Subcutaneous abdominal adipose tissue (tissue), 5 donors: ENCODE data around the gene ADIG.

Experiments
- H3K27ac ChIP-seq: one replicate; pipeline ENCODE4 v1.7.0; 2013; ENCODE audit warnings: low read depth, mild to moderate bottlenecking, inconsistent platforms, low read length, moderate library complexity
- H3K27me3 ChIP-seq, 5 donors: one replicate each; pipeline ENCODE4 v1.7.0; 2013; ENCODE audit warnings: low read length in 5 of 5, inconsistent platforms in 1 of 5; ENCODE audit not compliant: control insufficient read depth in 5 of 5, insufficient read depth in 4 of 5
- H3K36me3 ChIP-seq, 5 donors: one replicate each; pipeline ENCODE4 v1.7.0; 2013; ENCODE audit warnings: low read length in 5 of 5; ENCODE audit not compliant: control insufficient read depth in 5 of 5, insufficient read depth in 5 of 5
- H3K4me1 ChIP-seq, 5 donors: one replicate each; pipeline ENCODE4 v1.7.0; 2013; ENCODE audit warnings: low read length in 5 of 5, mild to moderate bottlenecking in 3 of 5, moderate library complexity in 1 of 5; ENCODE audit not compliant: control insufficient read depth in 5 of 5, insufficient read depth in 5 of 5
- H3K4me3 ChIP-seq, 5 donors: one replicate each; pipeline ENCODE4 v1.7.0; 2013; ENCODE audit warnings: low read length in 5 of 5, low read depth in 1 of 5
- H3K9ac ChIP-seq, 5 donors: one replicate each; pipeline ENCODE4 v1.7.0; 2013; ENCODE audit warnings: low read length in 5 of 5, mild to moderate bottlenecking in 4 of 5, moderate library complexity in 3 of 5
- H3K9me3 ChIP-seq, 5 donors: one replicate each; pipeline ENCODE4 v1.7.0; 2013; ENCODE audit warnings: low read length in 5 of 5; ENCODE audit not compliant: control insufficient read depth in 5 of 5
- donor health status: healthy.
- donor health status: healthy.
- donor health status: healthy.
- donor health status: healthy.
- donor health status: healthy.

Gene ADIG

DNA sequence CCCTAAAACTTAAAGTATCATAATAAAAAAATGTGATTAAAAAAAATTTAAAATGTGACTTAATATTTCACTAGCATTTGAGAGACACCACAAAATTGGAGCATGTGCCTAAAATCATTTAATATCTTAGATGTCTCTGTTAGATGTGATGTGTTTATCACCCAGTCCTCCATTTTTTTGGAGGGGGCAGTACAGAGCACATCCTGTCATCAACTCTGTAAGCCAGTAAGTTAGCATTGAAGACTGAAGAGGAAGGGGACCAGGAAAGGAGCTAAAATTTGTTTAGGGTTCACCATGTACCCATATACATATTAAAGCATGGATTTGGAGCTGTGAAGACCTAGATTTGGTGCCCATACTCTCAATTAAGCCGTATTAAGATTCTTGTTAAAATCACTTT, 30.7 kb upstream of the ADIG start:
- Histone ChIP-seq H3K27me3 (no peaks in the 10 kb centered on the region), H3K4me3 (no peak overlapping the region), H3K27ac (no peak overlapping the region), H3K9ac (no peak overlapping the region), H3K9me3 (no peaks in the 10 kb centered on the region), H3K4me1 (no peaks in the 10 kb centered on the region), H3K36me3 (peaks cover 70 to 87% (median 86%) of the 10 kb centered on the region in 5 donors)

DNA sequence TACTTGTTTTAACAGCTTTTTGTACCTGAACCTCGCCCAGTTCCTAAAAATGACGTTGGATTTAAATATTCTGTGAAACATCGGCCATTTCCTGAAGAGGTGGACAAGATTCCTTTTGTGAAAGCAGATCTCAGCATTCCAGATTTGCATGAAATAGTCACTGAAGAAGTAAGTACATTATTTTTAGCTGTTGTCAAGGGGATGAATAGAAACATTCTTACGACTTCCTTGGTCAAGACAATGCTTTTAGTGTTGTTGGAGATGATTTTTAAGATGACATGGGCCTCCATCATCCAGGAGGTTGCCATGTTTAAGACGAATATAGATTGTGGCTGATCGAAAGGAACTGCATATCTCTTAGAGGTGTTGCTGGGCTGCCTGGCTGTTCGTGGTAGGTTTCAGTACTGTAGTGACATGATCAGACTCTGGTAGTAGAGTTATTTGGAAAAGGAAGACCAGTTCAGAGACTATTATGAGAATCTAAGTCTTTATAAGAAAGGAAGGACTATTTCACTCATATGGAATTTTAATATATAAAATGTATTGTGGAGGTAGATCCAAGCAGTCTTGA, 29.9 kb upstream of the ADIG start:
- peaks cover 68 to 84% (median 77%) of the 10 kb centered on the region in 5 donors for H3K36me3 ChIP-seq
- no peaks in the 10 kb centered on the region for H3K27me3 ChIP-seq
- no peaks in the 10 kb centered on the region for H3K4me1 ChIP-seq
- no peaks in the 10 kb centered on the region for H3K9me3 ChIP-seq
- H3K27ac ChIP-seq: no peak overlapping the region
- H3K9ac ChIP-seq: no peak overlapping the region
- H3K4me3 ChIP-seq: no peak overlapping the region

DNA sequence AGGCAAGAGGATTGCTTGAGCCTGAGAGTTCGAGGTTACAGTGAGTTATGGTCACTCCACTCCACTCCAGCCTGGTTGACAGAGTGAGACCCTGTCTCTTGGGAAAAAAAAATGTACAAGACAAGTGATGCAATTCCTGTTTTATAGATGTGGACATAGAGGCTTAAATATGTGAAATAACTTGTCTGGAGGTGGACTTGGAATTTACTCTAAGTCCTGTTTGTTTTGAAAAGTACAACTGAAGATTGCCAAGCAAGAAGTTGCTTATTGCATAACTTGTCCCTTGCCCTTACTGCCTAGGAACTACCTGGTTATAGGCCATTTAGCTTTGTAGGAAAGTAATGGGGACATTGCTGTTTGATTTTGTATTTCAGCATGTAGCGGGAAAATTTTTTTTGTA, 26.0 kb upstream of the ADIG start:
- no peak overlapping the region for H3K4me3 ChIP-seq
- H3K9ac ChIP-seq: no peak overlapping the region
- peaks cover 72 to 89% (median 73%) of the 10 kb centered on the region in 5 donors for H3K36me3 ChIP-seq
- H3K27ac ChIP-seq: no peak overlapping the region
- H3K27me3 ChIP-seq: no peaks in the 10 kb centered on the region
- no peaks in the 10 kb centered on the region for H3K9me3 ChIP-seq
- no peaks in the 10 kb centered on the region for H3K4me1 ChIP-seq

DNA sequence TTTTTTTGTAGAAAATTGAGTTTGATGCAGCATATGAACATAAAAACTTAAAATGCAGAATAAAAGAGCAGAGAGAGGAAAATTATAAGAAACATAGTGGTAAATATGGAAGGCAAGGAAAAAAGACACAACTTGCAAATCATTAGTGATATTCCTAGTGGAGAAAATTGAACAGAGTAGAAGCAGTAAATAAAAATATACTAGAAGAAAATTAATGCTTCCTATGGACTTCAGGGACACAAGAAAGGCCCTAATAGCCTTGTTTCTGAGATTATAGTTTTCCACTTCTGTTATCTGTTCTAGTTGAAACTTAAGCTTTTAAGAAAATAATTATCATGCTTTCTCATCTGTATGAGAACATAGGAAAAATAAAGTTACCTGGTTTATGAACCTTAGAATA, 25.6 kb upstream of the ADIG start:
- H3K27ac ChIP-seq: no peak overlapping the region
- no peaks in the 10 kb centered on the region for H3K4me1 ChIP-seq
- H3K36me3 ChIP-seq: peaks cover 71 to 89% (median 74%) of the 10 kb centered on the region in 5 donors
- no peak overlapping the region for H3K9ac ChIP-seq
- no peak overlapping the region for H3K4me3 ChIP-seq
- no peaks in the 10 kb centered on the region for H3K27me3 ChIP-seq
- no peaks in the 10 kb centered on the region for H3K9me3 ChIP-seq

DNA sequence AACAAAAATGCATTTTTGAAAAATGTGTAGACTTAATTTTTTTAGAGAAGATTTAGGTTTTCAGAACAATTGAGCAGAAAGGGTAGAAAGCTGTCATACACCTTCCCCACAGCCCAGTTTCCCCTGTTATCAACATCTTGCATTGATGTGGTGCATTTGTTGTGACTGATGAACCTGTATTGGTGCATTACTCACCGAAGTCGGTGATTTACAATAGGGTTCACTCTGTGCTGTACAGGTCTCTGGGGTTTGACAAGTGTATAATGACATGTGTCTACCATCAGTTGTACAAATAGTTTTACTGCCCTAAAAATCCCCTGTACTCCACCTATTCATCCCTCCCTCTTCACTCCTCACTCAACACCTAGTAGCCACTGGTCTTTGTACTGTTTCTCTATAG, 23.8 kb upstream of the ADIG start:
- H3K27ac ChIP-seq: no peak overlapping the region
- H3K4me3 ChIP-seq: no peak overlapping the region
- peaks cover 57 to 77% (median 66%) of the 10 kb centered on the region in 5 donors for H3K36me3 ChIP-seq
- no peak overlapping the region for H3K9ac ChIP-seq
- no peaks in the 10 kb centered on the region for H3K9me3 ChIP-seq
- H3K27me3 ChIP-seq: no peaks in the 10 kb centered on the region
- H3K4me1 ChIP-seq: no peaks in the 10 kb centered on the region

DNA sequence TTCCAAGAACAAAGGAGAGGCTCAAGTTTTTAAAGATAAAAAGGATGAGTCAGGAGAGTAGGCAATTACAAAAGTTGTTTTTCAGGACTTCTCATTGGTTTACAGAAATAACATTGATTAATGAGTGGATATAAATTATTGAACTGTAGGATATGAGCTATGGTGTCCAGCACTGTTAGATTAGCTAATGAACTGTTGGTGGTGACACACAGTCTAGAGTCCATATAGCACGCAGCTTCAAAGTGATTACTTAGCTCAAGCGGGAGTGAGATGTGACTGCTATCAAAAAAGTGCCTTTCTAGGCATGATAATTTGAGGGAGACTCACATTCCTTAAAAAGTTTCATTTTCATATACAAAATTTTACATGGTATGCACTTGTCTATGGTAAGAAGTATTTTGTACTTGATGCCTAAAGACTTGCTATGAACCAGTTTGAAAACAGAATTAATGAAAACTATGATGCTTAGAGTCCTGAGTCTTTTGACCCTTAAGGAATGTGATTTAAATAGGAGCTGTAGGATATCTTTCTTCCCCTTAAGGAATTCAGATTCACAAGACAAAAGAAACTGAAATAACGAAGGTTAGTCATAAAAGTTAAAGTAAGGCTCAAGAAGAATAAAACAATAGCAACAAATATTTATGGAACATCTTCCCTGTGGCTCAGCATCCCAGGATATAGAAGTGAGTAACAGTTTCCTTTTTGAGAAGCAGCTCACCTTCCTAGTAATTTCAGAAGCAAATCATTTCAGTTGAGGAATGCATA, 22.2 kb upstream of the ADIG start:
- no peak overlapping the region for H3K9ac ChIP-seq

DNA sequence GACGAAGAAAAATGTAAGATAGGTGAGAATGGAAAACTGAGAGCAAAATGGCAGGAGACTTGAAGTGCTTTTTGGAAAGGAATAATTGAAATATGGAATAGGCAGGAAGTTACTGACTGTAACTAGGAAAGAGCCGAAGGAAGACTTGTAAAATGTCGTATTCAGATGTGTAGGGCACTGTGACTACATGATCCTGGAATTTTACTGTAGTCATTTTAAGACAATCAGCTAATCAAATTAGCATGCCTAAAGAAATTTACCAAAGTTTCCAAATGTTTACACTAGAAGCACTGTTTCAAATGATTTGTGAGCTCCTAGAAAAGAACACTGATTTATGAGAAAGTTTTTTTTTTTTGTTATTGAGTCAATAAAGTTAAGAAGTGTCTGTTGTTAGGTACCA, 21.2 kb upstream of the ADIG start:
- no peak overlapping the region for H3K27ac ChIP-seq
- H3K9me3 ChIP-seq: no peaks in the 10 kb centered on the region
- no peaks in the 10 kb centered on the region for H3K27me3 ChIP-seq
- no peak overlapping the region for H3K4me3 ChIP-seq
- peaks cover 46 to 72% (median 61%) of the 10 kb centered on the region in 5 donors for H3K36me3 ChIP-seq
- no peak overlapping the region for H3K9ac ChIP-seq
- H3K4me1 ChIP-seq: no peaks in the 10 kb centered on the region

More for the DNA sequence above, 22.2 kb upstream of the ADIG start:
- H3K4me3 ChIP-seq: no peak overlapping the region
- peaks cover 54 to 74% (median 64%) of the 10 kb centered on the region in 5 donors for H3K36me3 ChIP-seq
- H3K4me1 ChIP-seq: no peaks in the 10 kb centered on the region
- no peaks in the 10 kb centered on the region for H3K27me3 ChIP-seq
- no peaks in the 10 kb centered on the region for H3K9me3 ChIP-seq
- H3K27ac ChIP-seq: no peak overlapping the region

DNA sequence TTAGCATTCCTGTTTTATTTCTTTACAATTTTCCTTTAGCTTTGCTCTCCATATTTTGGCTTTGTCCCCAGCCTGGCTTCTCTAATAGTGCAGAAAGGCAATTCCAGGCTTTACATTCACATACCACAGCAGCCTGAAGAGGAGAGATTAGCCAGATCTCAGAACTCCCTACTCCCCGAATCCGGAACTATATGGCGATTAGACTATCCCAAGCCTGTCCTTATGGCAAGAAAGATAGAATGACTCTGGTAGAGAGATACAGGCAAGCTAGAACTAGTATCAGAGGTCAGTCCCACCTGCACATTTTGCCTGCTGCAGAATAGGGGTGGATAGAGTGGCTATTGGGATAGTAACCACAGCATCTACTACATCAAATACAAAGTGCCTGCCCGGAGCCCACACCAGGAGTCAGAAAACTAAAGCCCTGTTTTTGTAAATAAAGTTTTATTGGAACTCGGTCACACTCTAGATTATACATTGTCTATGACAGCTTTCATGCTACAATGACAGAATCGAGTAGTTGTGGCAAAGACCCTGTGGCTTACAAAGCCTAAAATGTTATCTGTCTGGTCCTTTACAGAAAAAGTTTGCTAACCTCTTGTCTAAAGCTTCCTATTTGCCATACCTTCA, 17.1 kb upstream of the ADIG start:
- Histone ChIP-seq H3K27ac (no peak overlapping the region), H3K4me1 (no peaks in the 10 kb centered on the region), H3K27me3 (no peaks in the 10 kb centered on the region), H3K9ac (no peak overlapping the region), H3K4me3 (no peak overlapping the region), H3K9me3 (no peaks in the 10 kb centered on the region), H3K36me3 (peaks cover 52 to 77% (median 61%) of the 10 kb centered on the region in 5 donors)

DNA sequence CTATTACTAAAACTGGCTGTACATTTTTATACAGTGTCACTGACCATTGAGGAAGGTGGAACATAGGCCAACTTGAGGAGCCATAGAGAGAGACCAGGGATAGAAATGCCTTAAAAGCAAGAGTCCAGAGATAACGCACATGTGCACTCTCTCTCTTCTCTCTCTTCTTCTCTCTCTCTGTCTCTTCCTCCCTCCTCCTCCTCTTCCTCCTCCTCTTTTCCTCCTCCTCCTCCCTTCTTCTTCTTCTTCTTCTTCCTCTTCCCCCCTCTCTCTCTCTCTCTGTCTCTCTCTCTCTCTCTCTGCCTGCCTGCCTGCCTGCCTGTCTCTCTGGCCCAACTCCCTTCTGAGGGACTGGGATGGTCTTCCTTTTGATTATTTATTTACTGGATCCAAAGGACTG, 16.3 kb upstream of the ADIG start:
- Histone ChIP-seq H3K9me3 (no peaks in the 10 kb centered on the region), H3K4me1 (no peaks in the 10 kb centered on the region), H3K9ac (no peak overlapping the region), H3K36me3 (peaks cover 51 to 75% (median 60%) of the 10 kb centered on the region in 5 donors), H3K27ac (no peak overlapping the region), H3K27me3 (no peaks in the 10 kb centered on the region), H3K4me3 (no peak overlapping the region)

DNA sequence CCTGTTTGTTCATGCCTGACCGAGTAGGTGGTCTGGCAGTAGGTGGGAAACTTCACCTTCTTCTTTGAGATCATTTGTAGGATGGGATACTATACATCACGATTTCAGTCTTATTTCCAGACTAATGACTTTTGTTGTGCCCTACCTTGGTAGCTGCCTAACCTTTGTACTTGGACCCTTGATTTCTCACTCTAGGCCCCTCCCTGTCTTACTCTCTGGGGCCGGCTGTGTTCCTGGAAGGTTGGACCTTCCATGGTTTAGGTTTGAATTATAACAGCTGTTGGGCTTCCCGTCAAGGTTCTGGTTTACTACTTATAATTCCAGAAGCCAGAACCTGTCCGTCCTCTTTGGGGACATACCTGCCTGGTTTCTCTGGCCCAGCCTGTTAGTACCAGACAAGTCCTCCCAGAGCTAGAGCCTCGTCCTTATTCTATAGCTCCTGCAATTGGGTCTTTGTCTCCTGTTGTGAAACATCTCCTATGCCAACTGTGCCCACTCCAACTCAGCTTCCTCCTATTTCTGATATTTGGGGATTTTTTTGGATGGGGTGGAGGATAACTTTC, 14.9 kb upstream of the ADIG start:
- peaks cover 0 to 2% (median 0%) of the 10 kb centered on the region in 5 donors for H3K4me1 ChIP-seq
- peaks cover 50 to 77% (median 64%) of the 10 kb centered on the region in 5 donors for H3K36me3 ChIP-seq
- no peak overlapping the region for H3K4me3 ChIP-seq
- no peaks in the 10 kb centered on the region for H3K9me3 ChIP-seq
- no peak overlapping the region for H3K27ac ChIP-seq
- no peaks in the 10 kb centered on the region for H3K27me3 ChIP-seq
- H3K9ac ChIP-seq: no peak overlapping the region
